SW480 (cell line): ENCODE data around the gene TRERF1.
A peak's percentile ranks its signal among the peaks of the same experiment; 100 is the strongest.

ENCODE experiments used
- DNase-seq: peaks from one replicate; pipeline ENCODE4 v3.0.0-alpha.2; 2016; ENCODE audit warnings: low spot score

TRERF1 gene

DNA sequence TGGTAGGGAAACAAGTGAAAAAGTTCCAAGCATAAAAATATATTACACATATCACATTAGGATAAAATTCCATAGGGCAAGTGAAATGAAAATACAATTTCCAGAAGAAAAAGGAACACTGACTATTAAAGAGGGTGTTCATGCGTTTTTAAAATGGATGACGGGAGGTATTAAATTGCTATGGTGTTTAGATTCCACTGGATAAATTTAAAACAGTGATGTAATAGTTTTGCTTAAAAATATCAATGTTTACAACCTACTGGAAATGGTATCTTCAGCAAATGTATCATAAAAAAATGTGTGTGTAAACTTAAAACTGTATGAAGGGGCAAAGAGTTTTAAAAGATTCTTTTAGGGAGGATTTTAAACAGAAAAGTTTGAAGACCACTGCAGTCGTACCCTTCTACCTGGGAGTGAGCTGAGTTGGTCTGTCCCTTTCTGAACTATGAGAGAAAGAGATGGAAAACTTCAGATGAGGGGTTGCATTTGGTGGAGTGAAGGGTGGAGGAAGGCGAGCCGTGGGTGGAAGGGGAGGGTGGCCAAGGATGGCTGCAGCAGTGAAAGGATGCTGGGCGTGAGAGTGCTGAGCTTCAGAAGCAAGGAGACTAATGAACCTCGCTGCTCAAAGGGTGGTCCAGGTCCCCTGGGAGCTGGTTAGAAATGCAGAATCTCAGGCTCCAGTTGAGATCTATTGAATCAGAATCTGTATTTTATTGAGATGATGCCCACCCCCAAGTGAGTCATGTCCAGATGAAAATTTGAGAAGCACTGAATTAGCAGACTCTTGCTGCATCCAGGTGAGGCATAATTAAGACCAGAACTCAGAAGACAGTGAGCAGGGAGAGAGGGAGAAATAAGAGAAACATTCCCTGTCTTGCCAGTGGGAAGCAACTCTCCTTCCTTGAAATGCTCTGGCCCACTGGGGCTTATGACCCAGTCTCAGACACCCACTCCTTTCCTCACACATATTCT, 179.6 kb downstream of the TRERF1 start:
- DNase-seq, result no peak

DNA sequence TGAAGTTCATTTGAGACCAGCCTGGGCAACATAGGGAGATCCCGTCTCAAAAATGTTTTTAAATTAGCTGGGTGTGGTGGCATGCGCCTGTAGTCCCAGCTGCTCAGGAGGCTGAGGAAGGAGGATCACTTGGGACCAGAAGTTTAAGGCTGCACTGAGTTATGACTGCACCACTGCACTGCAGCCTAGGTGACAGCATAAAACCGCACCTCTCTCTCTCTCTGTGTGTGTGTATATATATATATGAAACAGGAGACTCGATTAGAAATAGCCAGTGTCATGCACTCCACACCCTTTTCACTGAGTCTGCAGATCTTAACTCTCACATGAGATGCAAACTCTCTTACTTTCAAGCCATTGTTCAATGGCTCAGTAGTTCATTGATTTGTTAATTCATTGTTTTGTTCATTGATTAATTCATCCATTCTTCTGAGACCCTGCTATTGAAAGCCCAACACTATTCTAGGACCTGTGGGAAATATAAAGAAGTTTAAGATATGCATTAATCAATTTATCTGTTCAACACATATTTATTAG, 181.7 kb downstream of the TRERF1 start:
- DNase-seq, result no peak

DNA sequence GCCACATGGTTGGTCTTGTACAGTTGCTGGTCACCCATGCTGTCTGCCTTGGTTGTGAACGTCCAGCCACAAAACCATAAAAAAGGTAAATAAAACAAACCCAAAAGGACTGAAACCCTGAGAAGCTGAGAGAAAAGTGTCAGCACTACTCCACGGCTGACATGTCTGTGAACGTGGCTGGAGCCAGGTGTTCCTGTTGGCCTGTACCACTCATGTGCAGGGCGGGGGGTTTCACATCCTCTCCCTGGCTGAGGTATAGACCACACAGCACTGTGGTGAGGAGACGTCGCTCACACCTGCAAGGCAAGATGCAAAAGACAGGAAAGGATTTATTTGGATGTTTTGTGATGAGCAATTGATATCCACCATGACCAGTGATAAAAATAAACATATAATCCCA, 182.2 kb downstream of the TRERF1 start:
- DNase-seq, result no peak

DNA sequence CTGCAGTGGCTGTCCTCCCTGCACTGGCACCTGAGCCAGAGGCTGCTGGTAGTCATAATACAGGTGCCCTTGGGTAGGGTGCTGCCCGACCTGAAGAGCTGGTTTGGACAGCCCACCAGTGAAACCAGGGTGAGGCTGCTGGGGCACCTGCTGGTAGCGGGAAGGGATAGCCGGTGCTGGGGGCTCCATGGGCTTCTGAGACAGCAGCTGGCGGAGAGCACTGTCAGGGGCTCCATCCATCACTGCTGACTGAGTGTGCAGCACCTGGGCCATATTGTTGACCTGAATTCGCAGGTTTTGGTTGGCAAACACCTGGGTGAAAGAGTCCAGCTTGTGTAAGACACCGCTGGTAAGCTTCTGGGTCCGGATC, 182.9 kb downstream of the TRERF1 start:
- DNase-seq, result no peak

DNA sequence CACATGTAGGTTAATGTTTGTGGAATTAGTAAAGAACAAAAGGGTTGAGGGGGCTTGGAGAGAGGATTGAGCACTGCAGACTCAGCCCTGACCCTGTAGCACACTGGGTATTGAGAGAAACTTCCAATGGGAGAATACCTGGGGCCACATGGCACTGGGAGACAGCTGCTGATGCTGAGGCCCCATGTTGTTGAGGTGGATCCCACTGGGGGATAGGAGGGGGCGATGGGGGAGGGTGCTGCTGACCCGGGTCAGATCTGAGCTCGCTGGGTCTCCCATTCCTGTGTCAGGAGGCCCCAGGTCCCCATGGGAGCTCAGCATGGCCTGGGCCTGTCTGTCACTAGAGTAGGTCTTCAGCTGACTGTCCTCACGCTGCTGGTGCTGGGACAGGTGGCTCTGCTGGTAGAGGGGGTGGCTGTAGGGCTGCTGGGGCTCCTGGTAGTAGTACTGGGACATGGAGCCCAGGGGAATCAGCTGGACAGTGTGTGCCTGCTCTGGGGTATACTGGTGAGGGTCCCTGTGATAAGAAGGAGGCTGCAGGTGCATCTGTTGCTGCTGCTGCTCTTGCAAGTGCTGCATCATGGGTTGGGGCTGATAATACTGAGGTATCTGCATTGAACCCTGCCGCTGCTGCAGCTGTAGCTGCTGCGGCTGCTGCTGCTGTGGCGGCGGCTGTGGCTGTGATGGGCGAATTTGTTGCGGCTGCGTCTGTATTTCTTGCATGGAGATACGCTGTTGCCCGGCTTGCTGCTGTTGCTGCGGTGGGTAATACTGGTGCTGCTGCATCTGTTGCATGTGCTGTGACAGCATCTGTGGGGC, 183.5 kb downstream of the TRERF1 start:
- no peak for DNase-seq

DNA sequence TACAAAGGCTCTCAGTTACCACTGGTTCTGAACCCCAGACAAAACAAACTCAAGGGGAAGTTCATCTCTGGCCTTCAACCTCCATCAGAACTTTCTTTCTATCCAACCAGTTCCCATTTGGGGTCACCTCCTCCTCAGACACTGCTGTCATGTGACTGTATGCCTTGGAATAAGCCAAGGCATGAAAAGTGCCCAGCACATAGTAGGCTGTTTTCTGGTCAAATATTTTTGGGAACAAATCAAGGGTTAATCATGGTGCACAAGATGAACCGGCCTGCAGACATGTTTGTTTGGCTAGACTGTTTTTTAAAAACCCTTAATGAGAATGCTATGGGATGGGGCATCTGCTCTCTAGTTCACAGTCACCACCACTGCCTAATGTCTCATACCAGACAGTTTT, 185.2 kb downstream of the TRERF1 start:
- DNase-seq, result no peak

DNA sequence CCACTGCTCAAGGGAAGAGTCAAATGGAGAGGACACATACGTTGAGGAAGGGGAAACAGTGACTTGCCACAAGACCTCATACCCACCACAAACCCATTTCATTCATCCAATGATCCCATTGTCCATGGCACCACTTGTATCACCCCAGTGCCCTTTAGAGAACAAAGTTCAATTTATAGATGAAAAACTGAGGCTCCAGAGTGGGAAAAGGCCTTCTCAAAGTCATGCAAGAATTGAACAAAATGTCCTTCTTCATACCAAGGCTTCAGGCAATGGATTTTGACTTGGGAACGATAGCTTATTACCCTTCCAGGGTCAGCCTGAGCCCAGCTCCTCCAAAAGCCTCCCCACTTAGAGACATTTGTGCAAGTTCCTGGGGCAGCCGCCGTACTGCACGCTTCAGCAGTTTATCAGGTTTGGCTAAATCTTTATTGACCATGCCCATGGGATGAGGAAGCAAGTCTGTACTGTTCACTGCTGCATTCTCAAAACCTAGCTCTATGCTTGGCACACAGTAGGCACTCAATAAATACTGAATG, 186.8 kb downstream of the TRERF1 start:
- no peak for DNase-seq

DNA sequence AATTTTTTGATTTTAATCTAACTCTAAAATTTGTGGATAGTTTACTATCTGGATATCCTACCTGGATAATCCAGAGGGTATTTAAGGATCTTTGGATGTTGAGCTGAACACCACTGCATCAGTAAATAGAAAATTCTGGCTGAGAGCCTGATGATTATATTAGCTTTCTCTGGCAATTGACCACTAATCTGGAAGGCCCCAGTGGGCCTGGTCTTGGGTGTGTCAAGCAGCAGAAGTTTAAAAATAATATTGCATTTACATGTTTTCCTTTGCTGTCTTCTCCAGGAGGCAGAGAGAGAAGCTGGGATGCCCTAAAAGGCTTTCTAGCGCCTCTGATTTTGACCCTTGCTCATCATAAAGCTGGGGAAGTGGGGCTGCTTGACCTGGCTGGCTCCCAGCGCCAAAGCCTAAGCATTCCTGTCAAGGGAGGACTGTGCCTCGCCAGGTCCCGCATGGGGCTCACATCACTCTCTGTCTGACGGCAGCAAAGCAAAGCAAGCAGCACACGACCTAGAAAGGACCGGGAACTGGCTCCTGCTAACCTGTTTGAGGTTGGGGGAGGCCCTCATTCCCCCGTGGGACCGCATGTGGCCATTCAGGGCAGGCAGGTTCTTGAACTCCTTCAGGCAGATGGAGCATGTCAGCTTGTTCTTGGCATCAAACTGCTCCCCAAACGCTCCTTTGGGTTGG, 187.4 kb downstream of the TRERF1 start:
- DNase-seq, result no peak

DNA sequence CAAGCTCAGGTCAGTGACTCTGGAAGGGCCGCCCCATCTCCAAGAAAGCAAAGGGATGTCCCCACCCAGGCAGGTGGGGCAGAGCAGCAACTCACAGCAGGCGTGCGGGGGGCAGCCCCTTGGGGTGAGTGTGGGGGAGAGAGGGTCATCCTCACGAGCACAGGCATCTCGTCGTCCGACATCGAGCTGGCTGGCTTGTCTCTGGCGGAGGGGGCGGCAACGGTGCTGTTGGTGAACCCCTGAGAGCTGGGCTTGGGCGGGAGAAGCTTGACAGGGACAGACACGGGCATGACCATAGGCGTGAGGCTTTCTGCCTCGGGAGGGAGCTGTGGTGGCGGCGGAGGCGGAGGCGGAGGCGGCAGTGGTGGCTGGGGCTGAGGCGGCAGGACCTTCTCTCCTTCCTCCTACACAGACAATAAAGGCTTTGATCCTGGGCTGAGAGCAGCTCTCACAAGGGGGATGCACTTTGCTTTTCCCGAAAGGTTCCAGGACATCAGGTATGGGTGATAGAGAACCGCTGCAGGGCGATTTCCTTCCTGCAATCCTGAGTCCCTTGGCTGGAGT, 188.5 kb downstream of the TRERF1 start:
- DNase-seq, result peak; percentile 46

DNA sequence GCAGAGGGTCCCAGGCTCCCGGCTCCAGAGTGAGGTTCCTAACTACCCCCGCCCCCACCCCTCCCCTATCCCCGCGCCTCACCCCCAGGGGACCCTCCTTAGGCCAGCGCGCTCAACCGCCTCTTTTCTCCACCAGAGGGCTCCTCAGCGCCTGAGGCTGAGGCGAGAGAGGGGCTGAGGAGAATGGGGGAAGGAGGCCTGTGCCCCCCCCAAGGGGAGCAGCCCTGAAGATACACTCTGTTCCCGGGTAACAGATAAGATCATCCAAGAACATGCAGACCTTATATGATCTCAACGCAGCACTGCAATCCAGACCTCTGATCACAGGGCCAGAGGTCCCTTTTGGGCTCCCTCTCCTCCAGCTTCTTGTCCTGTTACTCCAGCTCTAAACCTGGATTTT, 190.8 kb downstream of the TRERF1 start:
- DNase-seq, result no peak

DNA sequence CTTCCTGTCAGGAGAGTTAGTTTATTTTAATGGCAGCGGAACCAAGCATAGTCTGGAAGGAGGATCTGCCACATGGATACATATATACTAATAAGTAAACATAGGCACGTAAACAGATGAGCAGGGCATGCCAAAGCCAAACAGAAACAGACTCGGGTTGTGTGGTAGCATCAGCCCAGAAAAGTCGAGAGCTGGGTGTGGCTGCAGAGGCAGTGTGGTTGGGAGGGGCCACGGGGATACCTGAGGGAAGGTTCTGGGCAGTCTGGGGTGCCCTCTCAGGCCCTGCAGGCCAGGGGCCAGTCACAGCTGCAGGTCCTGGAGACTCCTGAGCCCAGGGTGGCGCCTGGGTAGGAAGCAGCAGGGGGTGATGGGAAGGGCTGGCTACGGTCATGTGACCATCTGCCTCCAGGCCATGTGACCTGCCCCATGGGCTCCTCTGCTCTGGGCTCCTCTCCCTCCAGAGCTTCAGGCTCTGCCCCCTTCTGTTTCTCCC, 191.3 kb downstream of the TRERF1 start:
- peak; percentile 16 for DNase-seq

DNA sequence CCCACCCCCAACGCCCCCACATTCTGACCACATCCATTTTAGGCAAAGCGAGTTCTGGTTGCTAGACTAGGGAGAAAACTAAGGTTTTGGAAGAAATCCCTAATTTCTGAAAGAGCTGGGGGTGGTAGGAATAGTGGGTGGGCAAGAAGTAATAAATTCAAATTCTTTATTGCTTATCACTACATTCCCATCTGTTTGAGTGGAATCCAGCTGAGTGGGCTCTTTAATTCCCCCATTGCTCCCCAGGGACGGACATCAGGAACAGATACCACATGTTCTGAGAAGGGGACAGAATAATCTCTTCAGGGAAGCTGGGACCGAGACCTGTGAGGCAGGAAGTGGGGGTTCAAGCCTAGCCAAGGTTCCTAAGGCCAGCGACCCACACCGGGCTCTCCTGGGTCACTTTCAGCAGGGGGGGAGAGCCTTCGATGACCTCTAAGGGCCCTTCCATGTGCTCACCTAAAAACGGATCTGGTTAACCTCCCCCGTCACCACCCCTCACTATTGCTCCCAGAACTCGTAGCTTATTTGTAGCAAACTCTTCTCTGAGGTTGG, 191.8 kb downstream of the TRERF1 start:
- no peak for DNase-seq

DNA sequence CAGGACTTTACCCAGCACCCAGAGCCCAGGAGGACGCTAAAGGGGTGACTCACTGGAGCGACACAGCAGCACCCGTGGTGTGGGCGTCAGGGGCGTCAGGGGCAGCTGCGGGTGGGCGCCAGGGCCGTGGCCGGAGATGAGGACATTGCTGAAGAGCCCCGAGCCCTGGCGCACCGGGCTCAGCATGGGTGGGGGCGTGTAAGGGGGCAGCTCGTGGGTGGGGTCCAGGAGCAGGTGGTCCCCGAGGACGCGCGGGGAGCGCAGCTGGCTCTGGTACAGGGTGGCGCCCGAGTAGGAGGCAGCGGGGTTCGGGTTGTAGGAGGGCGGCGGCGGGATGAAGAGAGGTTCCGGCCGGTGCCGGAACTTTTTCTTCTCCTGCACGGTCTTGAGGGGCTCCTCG, 192.4 kb downstream of the TRERF1 start:
- no peak for DNase-seq

DNA sequence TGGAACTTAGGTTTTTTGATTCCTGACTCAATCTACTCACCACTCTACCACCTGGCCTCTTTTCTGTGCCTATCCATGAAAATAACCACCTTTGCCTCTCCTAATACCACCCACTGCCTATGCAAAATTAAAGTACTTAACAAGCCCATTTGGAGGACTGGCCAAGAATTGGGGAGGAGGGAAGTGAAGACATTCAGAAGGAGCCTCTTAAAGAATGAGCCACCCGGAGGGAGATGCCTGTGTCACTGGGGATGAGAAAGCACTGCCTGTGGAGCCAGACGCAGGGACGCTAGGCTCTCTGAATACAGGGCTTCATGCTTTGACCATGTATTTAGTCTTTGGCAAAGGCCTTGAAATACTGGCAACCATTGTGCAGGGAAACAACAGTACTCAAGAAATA, 194.1 kb downstream of the TRERF1 start:
- no peak for DNase-seq

DNA sequence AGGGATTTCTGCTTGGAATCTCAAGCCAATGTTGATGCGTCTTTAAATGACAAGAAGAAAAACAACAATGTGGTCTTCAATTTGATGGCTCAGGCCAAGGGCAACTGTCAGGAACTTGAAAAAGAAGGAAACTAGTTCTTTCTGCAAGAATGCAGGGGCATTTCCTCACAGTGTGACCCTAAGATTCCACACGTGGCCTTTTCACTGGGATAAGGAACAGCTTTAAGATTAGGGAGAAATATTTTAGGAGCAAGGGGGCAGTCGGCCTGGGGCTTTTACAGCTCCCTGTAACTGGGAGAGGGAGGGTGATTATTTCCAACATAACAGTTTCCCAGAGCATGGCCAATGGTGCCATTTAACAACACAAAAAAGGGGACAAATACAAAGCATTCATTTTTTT, 194.7 kb downstream of the TRERF1 start:
- DNase-seq, result no peak

DNA sequence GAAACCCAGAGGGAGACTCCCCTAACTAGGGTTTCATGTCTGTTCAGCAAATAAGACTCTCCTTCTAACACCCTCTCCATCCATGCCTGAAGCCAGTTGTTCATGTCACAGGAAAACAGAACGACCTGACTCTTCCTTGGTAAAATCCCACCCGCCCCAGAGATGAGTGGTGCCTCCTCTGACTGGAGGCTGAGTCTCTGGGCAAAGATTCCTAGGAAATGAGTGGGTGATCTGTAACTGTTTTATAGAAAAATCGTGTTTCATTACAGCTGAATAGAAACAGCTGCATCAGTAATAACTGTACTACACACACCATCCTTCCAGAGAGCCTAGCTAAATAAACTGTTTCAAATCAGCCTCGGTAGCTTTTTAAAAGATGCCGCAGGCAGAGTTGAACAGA, 196.7 kb downstream of the TRERF1 start:
- no peak for DNase-seq

DNA sequence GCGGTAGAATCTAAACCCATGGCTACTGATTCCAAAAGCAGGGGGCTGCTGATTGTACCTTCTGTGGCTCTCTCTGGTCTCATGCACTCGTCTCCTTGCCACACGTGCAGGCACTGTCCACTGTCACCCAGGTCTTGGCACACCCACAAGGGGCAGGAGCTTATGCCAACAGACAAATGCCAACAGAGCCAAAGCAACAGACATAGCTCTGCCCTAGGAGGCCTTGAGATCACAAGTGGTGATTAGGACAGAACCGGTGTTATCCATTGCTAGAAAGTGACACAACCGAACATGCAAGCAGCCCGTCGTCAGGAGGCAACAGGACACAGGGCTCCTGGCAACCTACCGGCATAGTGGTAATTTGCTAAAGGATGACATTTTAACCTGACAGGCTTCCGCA, 197.2 kb downstream of the TRERF1 start:
- no peak for DNase-seq

DNA sequence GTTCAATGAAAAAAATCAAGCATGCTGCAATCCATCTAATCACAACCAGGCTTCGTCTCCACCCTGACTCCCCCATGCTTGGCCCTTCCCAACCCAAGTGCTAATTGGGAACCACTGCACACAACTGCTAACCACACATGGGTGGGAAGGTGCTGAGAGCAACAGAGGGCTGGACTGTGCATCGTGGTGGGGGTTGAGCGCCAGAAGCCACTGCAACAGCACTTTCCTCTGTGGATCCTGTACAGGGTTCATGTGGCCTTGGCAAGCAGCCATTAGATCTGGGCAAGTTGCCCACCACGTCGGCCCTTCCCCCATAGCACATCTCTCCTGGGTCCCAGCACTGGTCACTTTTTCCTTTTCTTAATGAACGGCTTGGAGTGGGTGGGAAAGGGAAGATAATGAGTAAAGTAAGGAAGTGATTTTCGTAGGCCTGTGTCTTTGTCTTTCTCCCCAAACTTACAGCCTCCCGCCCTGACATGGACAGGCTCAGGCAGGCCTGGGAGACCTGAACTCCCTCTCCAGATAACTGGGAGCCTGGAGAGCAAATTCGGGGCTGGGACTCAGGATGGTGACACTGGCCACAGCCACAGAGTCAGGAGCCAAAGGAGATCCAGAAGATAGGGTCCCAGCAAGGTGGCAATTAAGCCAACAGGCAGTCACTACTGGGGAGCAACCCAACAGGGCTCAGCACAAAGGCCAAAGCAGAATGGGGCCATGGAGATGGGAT, 199.7 kb downstream of the TRERF1 start:
- DNase-seq, result no peak

DNA sequence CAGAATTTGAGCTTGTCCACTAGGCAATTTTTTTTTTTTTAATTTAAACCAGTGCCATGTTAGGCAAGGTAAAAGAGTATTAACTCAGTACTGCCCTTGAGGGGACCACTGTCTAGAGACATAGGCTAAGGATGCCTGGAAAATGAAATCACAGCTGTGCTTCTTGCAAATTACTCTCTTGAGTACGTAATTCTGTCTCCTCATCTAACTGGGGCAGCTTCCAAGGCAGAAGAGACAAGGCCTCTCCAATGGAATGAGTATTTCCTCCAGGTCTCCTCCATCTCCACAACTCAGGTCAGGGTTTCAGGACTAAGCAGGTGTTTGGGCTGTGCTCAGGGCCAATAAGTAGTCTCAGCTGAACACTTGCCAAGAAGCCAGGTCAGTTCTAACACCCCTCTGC, 200.2 kb downstream of the TRERF1 start:
- DNase-seq, result no peak

DNA sequence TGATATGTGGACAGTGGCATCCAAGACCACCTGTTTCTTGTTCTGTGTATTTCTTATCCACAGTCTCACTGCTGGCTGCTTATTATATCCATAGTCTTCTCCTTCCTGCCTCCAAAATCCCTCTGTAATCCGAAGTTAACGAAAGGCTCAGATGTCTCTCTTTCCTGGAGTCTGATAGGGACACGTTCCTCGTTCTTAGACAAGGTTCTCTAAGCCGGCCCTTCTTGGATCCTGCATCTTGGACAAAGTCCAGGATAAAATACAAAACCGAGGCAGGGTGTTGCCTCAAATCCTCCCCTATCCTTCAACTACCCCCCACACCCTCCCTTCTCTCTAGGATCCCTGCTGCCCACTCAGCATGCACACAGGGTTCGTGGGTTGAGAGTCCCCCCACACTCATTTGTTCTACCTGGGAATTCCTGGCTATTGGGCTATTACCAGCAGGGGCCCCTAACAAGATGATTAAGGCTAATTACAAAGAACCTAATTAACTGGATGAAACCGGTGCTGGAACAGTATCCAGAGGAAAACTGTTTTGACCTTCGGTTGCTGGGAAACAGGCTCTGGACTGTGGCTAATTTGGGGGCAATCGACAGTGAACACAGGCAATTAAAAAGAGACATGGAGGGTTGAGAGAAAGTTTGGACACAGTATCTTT, 201.3 kb downstream of the TRERF1 start:
- no peak for DNase-seq
